HepG2 (cell line): ENCODE results near the gene BAZ2A. TPM values are rescaled to one million over a fixed set of nuclear protein-coding genes. Genes with fewer than 3 reads are reported as not detected.

ENCODE experiments used
- BCL6 ChIP-seq: IDR thresholded peaks from 2 replicates; pipeline ENCODE4 v1.6.1; 2016; ENCODE audit warnings: missing genetic modification reagents, missing compliant biosample characterization
- BORCS8-MEF2B ChIP-seq: sonication (generic); formaldehyde crosslinking; IDR thresholded peaks from 2 replicates; pipeline ENCODE4 v1.8.0; 2022; ENCODE audit warnings: mild to moderate bottlenecking, missing genetic modification reagents
- GLI4 ChIP-seq: sonication (generic); formaldehyde crosslinking; IDR thresholded peaks from 2 replicates; pipeline ENCODE4 v1.5.1; 2020; ENCODE audit warnings: missing genetic modification reagents, mild to moderate bottlenecking, moderate library complexity, borderline replicate concordance
- GTF2F1 ChIP-seq: fragments of 150-350 bp; IDR thresholded peaks from 2 replicates; pipeline ENCODE4 v1.6.1; 2014; ENCODE audit warnings: low read length
- KLF15 ChIP-seq: sonication (generic); formaldehyde crosslinking; IDR thresholded peaks from 2 replicates; pipeline ENCODE4 v1.8.1; 2023; ENCODE audit warnings: borderline replicate concordance, mild to moderate bottlenecking, inconsistent platforms, missing genetic modification reagents, mixed read lengths
- LCORL ChIP-seq, 2 experiments: fragments of 450-650 bp in 1 of 2; sonication (generic) in 1 of 2; formaldehyde crosslinking in 1 of 2; IDR thresholded peaks; 2 replicates each; pipeline versions ENCODE4 v1.5.0 to v1.6.1; 2017 to 2020; ENCODE audit warnings: antibody characterized with exemption in 1 of 2, missing genetic modification reagents in 1 of 2
- PITX1 ChIP-seq: sonication (generic); formaldehyde crosslinking; IDR thresholded peaks from 2 replicates; pipeline ENCODE4 v1.5.1; 2020; ENCODE audit warnings: mild to moderate bottlenecking, missing genetic modification reagents
- POLR2A ChIP-seq, 2 experiments: IDR thresholded peaks; 2 replicates each; pipeline ENCODE4 v1.6.1; 2011; ENCODE audit warnings: low read depth in 2 of 2, low read length in 2 of 2, mild to moderate bottlenecking in 1 of 2, moderate library complexity in 1 of 2; ENCODE audit not compliant: insufficient read depth in 1 of 2
- SAFB2 ChIP-seq: sonication (generic); formaldehyde crosslinking; IDR thresholded peaks from 2 replicates; pipeline ENCODE4 v1.5.1; 2020; ENCODE audit warnings: missing genetic modification reagents, low read depth, mild to moderate bottlenecking, borderline replicate concordance
- SNAPC2 ChIP-seq: sonication (generic); formaldehyde crosslinking; IDR thresholded peaks from 2 replicates; pipeline ENCODE4 v1.8.1; 2022; ENCODE audit warnings: mild to moderate bottlenecking, missing genetic modification reagents
- SUZ12 ChIP-seq: fragments of 150-350 bp; IDR thresholded peaks from 2 replicates; pipeline ENCODE4 v1.6.1; 2014; ENCODE audit warnings: low read depth, low read length
- TARDBP ChIP-seq: sonication (generic); formaldehyde crosslinking; IDR thresholded peaks from 2 replicates; pipeline ENCODE4 v1.8.0; 2022; ENCODE audit warnings: mild to moderate bottlenecking, missing genetic modification reagents
- YEATS4 ChIP-seq: sonication (generic); formaldehyde crosslinking; IDR thresholded peaks from 2 replicates; pipeline ENCODE4 v1.4.0; 2020; ENCODE audit warnings: missing genetic modification reagents, borderline replicate concordance
- ZIK1 ChIP-seq: sonication (generic); formaldehyde crosslinking; IDR thresholded peaks from 2 replicates; pipeline ENCODE4 v1.5.0; 2020; ENCODE audit warnings: mild to moderate bottlenecking, low read depth, missing genetic modification reagents, borderline replicate concordance
- ZNF678 ChIP-seq: sonication (generic); formaldehyde crosslinking; IDR thresholded peaks from 2 replicates; pipeline ENCODE4 v1.4.0; 2020; ENCODE audit warnings: mild to moderate bottlenecking, missing genetic modification reagents
- polyA plus RNA-seq, 8 experiments: library from polyadenylated mRNA; depleted of rRNA in 3 of 8; stranded (reverse) in 7 of 8; unstranded in 1 of 8; fragments of >200 nt; fragmentation: Illumina TruSeq in 4 of 8; extraction: Trizol in 4 of 8; gene quantifications; 2 replicates each; pipeline versions ENCODE4 v1.2.1 to v1.2.3, GENCODE V29; 2011 to 2016; ENCODE audit warnings: low read depth in 4 of 8, missing spikeins in 1 of 8, mixed read lengths in 1 of 8; ENCODE audit not compliant: insufficient read depth in 1 of 8
- total RNA-seq, 5 experiments: library from RNA; depleted of rRNA; stranded (reverse); fragments of >200 nt; fragmentation: Illumina TruSeq; extraction: Trizol; gene quantifications; 2 replicates each; pipeline ENCODE4 v1.2.3, GENCODE V29; 2016; ENCODE audit warnings: low read depth in 1 of 5
- TF ChIP-seq, protein P1 (sequence below): sonication (generic); formaldehyde crosslinking; IDR thresholded peaks from 2 replicates; pipeline ENCODE4 v1.5.0; 2020; ENCODE audit warnings: mild to moderate bottlenecking, missing genetic modification reagents, borderline replicate concordance
- TF ChIP-seq, protein P2 (sequence below): IDR thresholded peaks from 2 replicates; pipeline ENCODE4 v1.6.1; 2012; ENCODE audit warnings: low read length, improper control_type of control experiment
- TF ChIP-seq, protein P3 (sequence below): sonication (generic); formaldehyde crosslinking; IDR thresholded peaks from 2 replicates; pipeline ENCODE4; 2020; ENCODE audit warnings: missing genetic modification reagents, mild to moderate bottlenecking, borderline replicate concordance

BAZ2A gene
- total and polyA plus RNA-seq, 2 of the 13 experiments (the other 11 are each of a cell fraction or from before 2014, with no cell fraction given) = 21.8 to 73.5 TPM

DNA sequence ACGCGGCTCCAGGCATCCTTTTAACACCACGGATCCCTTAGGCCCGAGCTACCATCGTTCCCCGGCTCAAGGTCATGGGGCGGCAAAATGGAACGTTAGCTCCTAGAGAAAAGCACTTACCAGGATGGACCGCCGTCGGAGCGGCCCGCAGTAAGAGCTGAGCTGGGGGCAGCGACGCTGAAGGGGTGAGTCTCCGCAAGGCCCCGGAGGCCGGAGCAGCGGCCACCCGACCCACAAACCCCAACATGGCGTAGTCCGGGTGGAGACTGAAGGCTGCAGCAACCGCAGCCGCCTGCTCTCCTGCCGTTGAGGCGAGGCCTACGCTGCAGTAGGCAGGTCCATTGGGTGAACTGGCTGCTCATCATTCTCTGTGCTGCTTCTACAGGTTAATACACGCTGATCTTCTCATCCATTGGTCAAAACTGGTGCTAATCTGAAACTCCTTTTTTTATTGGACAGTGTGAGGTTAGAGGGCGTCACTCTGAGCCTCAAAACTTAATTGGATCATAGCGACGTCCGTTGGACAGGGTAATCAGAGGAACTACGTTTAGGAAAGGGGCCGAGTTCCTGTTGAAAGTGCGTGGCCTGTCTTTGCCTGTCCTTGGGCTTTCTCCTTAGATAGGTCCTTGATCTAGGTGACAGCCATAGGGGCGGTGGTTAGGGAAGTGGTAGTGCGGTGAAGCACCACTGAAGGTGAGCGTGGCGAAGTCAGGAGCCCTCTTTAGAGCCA is 15.8 kb upstream of the BAZ2A start, which contains the start of gene ATP5F1B (continued):
- TF ChIP-seq, protein P1, sequence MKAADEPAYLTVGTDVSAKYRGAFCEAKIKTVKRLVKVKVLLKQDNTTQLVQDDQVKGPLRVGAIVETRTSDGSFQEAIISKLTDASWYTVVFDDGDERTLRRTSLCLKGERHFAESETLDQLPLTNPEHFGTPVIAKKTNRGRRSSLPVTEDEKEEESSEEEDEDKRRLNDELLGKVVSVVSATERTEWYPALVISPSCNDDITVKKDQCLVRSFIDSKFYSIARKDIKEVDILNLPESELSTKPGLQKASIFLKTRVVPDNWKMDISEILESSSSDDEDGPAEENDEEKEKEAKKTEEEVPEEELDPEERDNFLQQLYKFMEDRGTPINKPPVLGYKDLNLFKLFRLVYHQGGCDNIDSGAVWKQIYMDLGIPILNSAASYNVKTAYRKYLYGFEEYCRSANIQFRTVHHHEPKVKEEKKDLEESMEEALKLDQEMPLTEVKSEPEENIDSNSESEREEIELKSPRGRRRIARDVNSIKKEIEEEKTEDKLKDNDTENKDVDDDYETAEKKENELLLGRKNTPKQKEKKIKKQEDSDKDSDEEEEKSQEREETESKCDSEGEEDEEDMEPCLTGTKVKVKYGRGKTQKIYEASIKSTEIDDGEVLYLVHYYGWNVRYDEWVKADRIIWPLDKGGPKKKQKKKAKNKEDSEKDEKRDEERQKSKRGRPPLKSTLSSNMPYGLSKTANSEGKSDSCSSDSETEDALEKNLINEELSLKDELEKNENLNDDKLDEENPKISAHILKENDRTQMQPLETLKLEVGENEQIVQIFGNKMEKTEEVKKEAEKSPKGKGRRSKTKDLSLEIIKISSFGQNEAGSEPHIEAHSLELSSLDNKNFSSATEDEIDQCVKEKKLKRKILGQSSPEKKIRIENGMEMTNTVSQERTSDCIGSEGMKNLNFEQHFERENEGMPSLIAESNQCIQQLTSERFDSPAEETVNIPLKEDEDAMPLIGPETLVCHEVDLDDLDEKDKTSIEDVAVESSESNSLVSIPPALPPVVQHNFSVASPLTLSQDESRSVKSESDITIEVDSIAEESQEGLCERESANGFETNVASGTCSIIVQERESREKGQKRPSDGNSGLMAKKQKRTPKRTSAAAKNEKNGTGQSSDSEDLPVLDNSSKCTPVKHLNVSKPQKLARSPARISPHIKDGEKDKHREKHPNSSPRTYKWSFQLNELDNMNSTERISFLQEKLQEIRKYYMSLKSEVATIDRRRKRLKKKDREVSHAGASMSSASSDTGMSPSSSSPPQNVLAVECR (CRISPR knock-in tag) = peak; percentile 94
- TF ChIP-seq GLI4 (CRISPR knock-in tag) (no peak), GTF2F1 (peak; percentile 77; the same call in 1 of the 2 replicates), ZIK1 (peak; percentile 39; the same call in 1 of the 2 replicates), PITX1 (CRISPR knock-in tag) (peak; percentile 67; the same call in 1 of the 2 replicates), BCL6 (0 out of 2 replicates have a peak, but pooled peaks have one; percentile 32), ZNF678 (CRISPR knock-in tag) (peak; percentile 67; the same call in 1 of the 2 replicates), YEATS4 (peak; percentile 95), POLR2A (IDR thresholded peaks at IDR 0.05; ENCODE audit: insufficient read depth in 1 of 2, low read depth in 2 of 2, low read length in 2 of 2) (peak; percentile 99), SAFB2 (CRISPR knock-in tag) (peak; percentile 91; the same call in 1 of the 2 replicates), SNAPC2 (CRISPR knock-in tag) (0 out of 2 replicates have a peak, but pooled peaks have one; percentile 41), KLF15 (CRISPR knock-in tag) (0 out of 2 replicates have a peak, but pooled peaks have one; percentile 44), BORCS8-MEF2B (CRISPR knock-in tag) (0 out of 2 replicates have a peak, but pooled peaks have one; percentile 43), TARDBP (CRISPR knock-in tag) (peak; percentile 66; the same call in 1 of the 2 replicates), SUZ12 (no peak), LCORL (IDR thresholded peaks at IDR 0.05) (no peak), LCORL (CRISPR knock-in tag; IDR thresholded peaks at IDR 0.05) (peak; percentile 33; the same call in 1 of the 2 replicates)
- TF ChIP-seq, protein P2, sequence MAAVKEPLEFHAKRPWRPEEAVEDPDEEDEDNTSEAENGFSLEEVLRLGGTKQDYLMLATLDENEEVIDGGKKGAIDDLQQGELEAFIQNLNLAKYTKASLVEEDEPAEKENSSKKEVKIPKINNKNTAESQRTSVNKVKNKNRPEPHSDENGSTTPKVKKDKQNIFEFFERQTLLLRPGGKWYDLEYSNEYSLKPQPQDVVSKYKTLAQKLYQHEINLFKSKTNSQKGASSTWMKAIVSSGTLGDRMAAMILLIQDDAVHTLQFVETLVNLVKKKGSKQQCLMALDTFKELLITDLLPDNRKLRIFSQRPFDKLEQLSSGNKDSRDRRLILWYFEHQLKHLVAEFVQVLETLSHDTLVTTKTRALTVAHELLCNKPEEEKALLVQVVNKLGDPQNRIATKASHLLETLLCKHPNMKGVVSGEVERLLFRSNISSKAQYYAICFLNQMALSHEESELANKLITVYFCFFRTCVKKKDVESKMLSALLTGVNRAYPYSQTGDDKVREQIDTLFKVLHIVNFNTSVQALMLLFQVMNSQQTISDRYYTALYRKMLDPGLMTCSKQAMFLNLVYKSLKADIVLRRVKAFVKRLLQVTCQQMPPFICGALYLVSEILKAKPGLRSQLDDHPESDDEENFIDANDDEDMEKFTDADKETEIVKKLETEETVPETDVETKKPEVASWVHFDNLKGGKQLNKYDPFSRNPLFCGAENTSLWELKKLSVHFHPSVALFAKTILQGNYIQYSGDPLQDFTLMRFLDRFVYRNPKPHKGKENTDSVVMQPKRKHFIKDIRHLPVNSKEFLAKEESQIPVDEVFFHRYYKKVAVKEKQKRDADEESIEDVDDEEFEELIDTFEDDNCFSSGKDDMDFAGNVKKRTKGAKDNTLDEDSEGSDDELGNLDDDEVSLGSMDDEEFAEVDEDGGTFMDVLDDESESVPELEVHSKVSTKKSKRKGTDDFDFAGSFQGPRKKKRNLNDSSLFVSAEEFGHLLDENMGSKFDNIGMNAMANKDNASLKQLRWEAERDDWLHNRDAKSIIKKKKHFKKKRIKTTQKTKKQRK = peak; percentile 98
- TF ChIP-seq, protein P3, sequence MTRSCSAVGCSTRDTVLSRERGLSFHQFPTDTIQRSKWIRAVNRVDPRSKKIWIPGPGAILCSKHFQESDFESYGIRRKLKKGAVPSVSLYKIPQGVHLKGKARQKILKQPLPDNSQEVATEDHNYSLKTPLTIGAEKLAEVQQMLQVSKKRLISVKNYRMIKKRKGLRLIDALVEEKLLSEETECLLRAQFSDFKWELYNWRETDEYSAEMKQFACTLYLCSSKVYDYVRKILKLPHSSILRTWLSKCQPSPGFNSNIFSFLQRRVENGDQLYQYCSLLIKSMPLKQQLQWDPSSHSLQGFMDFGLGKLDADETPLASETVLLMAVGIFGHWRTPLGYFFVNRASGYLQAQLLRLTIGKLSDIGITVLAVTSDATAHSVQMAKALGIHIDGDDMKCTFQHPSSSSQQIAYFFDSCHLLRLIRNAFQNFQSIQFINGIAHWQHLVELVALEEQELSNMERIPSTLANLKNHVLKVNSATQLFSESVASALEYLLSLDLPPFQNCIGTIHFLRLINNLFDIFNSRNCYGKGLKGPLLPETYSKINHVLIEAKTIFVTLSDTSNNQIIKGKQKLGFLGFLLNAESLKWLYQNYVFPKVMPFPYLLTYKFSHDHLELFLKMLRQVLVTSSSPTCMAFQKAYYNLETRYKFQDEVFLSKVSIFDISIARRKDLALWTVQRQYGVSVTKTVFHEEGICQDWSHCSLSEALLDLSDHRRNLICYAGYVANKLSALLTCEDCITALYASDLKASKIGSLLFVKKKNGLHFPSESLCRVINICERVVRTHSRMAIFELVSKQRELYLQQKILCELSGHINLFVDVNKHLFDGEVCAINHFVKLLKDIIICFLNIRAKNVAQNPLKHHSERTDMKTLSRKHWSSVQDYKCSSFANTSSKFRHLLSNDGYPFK (CRISPR knock-in tag) = peak; percentile 83; the same call in 1 of the 2 replicates
